ENCODE measurements around the gene IL18.
"Not testable (repeated sequence)": the region's sequence is repeated elsewhere in the genome, so short reads cannot be mapped to it uniquely, and the experiment has no call there.

Gene IL18

GRCh38 chr11:112167145-112167544 lies 3.3 kb upstream of the IL18 start, which contains the start of gene TEX12:
TSS of gene TEX12 (plus strand) at chr11:112167372. CDS start at chr11:112169269, 1,897 bp downstream.
- FAIRE-seq: no peak

- no peak for FAIRE-seq
Observed at GRCh38 chr11:112166562-112166961, 2.7 kb upstream of the IL18 start.

DNA sequence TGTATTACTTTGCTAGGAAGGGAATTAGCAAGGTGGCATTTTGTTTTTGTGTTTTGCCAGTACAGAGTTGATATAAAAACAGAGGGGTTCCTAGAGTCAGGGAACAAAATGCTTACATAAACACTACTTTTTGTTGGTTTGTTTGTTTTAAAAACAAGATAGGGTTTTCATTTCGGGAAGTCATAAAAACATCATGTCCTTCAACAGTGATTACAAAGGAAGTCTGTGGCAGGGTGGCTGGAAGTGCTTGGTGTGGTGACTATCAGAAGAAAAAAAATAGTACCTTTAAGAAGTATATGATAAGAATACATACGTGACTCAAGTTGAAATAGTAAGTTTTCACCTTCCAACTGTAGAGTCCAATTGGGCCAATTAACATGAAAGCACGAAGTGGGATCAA lies 1.2 kb upstream of the IL18 start:
- no peak for FAIRE-seq

DNA sequence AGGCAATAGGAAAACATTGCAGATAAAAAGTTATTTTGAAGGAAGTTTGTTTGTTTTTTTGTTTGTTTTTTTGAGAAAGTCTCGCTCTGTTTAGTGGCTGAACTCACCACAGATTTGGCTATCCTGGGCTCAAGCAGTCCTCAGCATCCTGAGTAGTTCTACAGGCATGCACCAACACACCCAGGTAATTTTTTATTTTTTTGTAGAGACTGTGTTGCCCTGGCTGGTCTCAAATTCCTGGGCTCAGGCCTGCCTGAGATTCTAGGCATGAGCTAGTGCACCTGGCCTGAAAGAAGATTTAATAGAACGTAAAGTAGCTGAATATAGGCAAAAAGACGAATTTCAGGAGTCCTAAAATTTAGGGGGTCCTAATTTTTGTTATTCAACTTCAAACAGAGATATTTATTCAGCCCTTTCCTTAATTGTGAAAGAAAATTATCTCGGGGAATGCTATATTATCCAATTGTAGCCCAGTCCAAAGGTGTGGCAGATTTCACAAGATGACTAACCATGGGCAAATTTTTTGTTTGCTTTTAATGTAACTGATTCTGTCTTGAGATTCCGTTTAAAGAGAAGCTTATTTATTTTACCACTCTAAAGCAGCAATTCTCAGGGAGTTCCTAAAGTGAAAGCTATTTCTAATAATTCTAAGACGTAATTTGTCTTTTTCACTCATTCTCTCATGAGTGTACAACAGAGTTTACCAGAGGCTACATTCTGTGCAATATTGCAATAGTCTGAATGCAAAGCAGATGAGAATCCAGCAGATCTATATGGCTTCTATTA lies 940 bp downstream of the IL18 start:
- FAIRE-seq: no peak

DNA sequence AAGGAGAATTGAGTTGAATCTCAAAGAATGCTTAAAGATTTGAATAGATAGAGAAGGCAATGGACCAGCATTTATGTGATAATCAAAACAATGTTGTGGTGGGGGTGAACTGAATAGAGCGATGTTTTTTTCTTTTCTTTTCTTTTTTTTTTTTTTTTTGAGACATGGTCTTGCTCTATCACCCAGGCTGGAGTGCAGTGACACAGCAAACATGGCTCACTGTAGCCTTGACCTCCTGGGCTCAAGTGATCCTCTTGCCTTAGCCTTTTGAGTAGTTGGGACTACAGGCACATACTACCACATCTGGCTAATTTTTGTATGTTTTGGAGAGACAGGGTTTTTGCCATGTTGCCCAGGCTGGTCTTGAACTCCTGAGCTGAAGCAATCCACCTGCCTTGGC lies 1.7 kb downstream of the IL18 start:
- not testable (repeated sequence) for FAIRE-seq

- no peak for FAIRE-seq
Observed at GRCh38 chr11:112161012-112161411, 2.9 kb downstream of the IL18 start.

- FAIRE-seq: no peak
Observed at GRCh38 chr11:112160091-112160848, 3.6 kb downstream of the IL18 start.

- FAIRE-seq: no peak
Observed at GRCh38 chr11:112159098-112160065, 4.5 kb downstream of the IL18 start.

- FAIRE-seq: no peak
Observed at GRCh38 chr11:112156956-112157766, 6.7 kb downstream of the IL18 start.

GRCh38 chr11:112156153-112156955 lies 7.5 kb downstream of the IL18 start:
- peak; percentile 90 for FAIRE-seq

DNA sequence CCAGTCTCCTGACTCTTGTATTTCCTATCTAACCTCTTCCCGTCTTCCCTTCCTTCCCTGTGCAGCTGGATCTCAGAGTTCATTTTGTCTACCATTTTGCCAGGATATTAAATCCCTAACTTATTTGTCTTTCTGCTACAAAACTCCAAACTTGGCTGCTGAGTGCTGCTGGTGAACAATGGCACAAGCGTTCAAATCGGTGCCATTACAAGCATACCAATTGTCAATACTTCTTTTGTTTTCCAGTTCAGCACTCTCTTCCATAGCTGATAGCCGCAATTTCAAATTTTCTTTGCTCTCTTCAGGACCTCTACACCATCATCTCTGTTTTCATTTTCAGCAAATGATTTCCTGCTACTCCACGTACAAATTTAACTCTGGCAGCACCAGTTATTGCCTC lies 13.4 kb downstream of the IL18 start:
- no peak for FAIRE-seq

DNA sequence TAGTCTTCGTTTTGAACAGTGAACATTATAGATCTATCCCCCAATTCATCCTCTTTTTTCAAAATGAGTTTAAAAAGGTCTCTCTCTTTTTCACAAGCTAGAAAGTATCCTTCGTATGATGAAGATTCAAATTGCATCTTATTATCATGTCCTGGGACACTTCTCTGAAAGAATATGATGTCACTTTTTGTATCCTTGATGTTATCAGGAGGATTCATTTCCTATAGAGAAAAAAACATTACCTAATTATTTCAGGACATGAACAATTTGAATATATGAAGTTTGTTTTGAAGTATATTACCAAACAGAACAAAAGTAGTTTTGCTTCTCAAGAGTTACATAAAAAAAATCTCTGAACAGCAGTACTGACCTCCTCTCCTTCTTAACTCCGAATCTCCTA lies 20.3 kb downstream of the IL18 start:
- no peak for FAIRE-seq

DNA sequence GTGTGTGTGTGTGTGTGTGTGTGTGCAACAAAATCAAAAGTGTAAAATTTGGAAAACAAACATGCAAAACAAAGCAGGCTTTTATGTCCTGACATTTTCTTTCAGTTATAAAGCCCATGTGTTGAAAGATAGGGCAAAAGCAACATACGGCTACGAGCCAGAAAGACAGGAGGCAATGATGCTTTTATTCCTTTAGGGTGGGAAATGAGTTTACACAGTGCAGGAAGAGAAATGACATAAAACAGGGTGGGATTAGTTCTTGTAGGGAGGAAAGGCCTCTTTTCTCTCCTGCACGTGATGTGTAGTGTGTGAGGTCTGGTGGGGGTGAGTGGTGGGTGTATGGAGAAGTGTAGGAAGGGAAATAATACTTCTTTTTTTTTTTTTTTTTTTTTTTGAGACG lies 29.4 kb downstream of the IL18 start:
- FAIRE-seq: no peak

GRCh38 chr11:112132737-112133136 lies 31.2 kb downstream of the IL18 start:
- FAIRE-seq: no peak

DNA sequence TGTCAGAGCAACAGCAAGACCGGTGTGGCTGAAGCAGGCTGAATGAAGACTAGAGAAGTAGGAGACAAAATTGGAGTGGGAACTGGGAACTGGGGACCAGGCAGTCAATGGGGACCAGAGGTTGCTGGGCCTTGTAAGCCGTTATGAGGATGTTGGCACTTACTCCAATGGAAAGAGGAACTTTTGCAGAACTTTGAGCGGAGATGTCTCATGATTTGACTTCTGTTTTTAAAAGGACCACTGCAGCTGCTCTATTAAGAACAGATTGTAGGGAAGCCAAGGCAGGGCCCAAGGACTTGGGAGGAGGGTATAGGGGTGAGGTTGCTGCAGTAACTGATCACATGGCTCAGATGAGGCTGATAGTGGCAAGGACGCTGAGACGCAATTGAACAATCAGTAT lies 34.2 kb downstream of the IL18 start:
- FAIRE-seq: no peak

DNA sequence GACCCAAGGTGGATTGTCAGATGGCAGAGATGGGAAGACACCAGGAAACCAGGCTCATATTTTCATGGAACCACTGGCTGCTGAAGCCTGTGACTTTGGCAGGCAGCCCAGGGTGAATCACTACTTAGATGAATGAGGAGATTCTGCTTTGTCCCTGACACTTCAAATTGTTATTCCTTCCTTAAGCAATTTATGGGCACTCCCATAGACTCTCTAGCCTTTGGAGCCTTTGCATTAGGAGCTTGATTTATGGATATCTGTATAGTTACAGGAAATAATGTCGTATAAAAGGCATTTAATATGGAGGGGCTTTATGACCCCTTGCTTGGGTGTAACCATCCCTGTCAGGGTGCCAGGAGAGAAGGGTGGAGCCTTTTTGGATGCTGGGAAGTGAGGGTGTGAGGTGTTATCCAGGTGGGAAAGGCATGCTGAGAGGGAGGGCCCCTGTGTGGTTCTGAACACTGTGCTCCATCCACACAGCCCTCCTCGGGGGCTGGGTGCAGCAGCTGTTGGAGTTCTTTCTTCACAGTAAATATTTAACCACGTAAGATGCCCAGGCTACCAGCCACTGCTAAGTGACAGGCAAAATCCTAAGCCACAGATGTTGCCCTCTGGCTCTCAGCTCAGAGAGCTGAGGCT lies 35.3 kb downstream of the IL18 start:
- no peak for FAIRE-seq

DNA sequence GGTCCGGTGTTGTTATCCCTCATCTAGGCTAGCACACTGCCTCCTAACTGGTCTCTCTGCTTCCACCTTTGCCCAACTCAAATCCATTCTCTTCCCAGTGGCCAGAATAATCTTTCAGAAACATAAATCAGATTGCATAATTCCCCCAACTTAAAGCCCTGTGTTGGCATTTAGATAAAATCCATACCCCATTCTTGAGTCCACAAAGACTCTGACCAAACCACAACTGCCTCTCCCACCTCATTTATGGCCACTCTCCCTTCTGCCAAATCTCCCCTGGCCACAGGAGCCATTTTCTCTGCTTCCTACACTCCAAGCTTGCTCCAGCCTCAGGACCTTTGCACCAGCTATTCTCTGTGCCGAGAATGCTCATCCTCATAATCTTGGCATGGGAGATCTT lies 36.8 kb downstream of the IL18 start:
- no peak for FAIRE-seq

- FAIRE-seq: no peak
Observed at GRCh38 chr11:112123129-112123528, 40.8 kb downstream of the IL18 start.

- FAIRE-seq: no peak
Observed at GRCh38 chr11:112121981-112122615, 41.8 kb downstream of the IL18 start.

DNA sequence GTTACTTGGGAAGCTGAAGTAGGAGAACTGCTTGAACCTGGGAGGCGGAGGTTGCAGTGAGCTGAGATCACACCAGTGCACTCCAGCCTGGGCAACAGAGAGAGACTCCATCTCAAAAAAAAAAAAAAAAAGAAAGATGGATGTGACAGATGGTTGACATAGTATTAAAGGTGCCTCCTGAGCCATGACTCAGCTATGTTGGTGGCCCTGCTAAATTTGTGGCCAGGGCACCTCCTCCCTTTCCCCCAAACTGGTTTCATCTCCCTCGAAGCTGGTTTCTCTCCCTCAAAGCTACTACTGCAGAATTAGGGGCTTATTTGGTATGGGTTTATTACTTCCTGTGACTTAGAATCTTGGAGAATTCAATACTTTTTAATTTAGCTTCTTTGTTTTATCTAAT lies 45.7 kb downstream of the IL18 start:
- no peak for FAIRE-seq
